ENCODE data around the gene ATR. TPM values are rescaled to one million over a fixed set of nuclear protein-coding genes. Genes with fewer than 3 reads are reported as not detected.
"Not testable (repeated sequence)": the region's sequence is repeated elsewhere in the genome, so short reads cannot be mapped to it uniquely, and the experiment has no call there.

Gene ATR
- polyA plus RNA-seq, 6 donors from 2014 or later: 11.2 to 21.2 (median 16.9) TPM

DNA sequence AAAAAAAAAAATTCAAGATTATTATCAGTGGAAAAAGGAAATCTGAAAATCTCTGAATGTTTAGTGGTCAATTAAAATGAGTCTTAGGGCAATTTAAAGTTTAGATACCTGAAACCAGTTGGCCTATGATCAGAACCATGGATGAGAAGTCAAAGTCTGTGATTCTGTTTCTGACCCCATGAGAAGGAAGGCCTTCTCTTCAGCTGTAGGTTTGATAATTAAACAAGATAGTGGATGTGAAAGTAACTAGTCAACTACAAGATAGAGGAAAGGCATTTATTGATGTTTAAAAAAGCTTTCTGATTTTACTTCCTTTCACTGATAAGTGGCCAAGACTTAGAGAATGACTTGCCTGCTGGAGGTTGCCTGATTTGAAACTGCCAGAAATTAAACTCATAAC, 26.4 kb upstream of the ATR start:
- Mint-ChIP-seq H3K36me3 (no peaks in the 10 kb centered on the region), H3K9me3 (no peaks in the 10 kb centered on the region), H3K4me3 (no peak overlapping the region), H3K4me1 (no peaks in the 10 kb centered on the region), H3K27ac (no peak overlapping the region), H3K27me3 (no peaks in the 10 kb centered on the region)
- DNase-seq (no peak), ATAC-seq (ENCODE audit: low read depth in 2 of 2) (no peak)

DNA sequence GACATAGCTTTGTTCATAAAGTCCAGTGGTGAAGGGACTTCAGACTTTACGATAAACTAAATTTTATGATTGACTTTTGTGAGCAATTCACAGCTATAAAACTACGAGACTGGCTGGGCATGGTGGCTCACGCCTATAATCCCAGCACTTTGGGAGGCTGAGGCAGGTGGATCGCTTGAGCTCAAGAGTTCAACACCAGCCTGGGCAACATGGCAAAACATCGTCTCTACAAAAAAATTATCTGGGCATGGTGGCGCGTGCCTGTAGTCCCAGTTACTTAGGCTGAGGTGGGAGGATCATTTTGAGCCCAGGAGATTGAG, 24.8 kb upstream of the ATR start:
- not testable (repeated sequence) for H3K4me1 Mint-ChIP-seq; H3K27ac Mint-ChIP-seq; ATAC-seq (ENCODE audit: low read depth in 2 of 2); H3K36me3 Mint-ChIP-seq; DNase-seq; H3K4me3 Mint-ChIP-seq; H3K27me3 Mint-ChIP-seq; H3K9me3 Mint-ChIP-seq

DNA sequence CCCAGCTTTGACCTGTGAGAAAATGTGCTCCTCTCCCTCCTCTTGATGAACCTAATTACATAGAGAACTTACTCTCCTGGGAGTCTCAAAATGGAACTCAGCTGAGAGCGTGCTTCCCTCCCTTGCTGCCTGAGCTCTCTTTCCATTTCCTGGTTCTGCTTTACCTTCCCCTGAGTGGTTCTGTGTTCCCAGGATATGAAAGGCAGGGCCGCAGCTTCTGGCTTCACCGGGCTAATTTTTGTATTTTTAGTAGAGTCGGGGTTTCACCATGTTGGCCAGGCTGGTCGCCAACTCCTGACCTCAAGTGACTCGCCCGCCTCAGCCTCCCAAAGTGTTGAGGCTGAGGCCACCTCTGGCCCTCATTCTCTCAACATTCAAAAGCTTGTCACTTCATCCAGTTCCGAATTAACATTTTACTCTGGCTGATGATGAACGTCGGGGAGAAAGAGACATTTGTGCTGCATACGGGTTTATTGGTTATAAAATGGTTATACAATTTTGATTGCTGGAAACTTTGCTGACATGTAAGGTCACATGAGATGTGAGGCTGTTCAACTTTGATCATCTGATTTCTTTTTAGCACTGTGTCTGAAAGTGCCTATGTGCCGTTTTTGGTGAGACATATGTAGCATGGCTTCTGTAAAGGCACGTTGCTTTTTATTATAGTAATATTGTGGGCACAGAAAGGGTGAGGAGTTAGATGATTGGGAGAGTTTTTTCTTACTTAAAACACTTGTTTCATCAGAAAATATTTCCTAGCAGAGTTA, 24.3 kb upstream of the ATR start:
- Mint-ChIP-seq H3K27ac (no peak overlapping the region), H3K36me3 (no peaks in the 10 kb centered on the region), H3K4me1 (no peaks in the 10 kb centered on the region), H3K27me3 (peaks cover 0 to 7% (median 0%) of the 10 kb centered on the region in 3 donors), H3K9me3 (no peaks in the 10 kb centered on the region), H3K4me3 (no peak overlapping the region)
- no peak for ATAC-seq (ENCODE audit: low read depth in 2 of 2)
- DNase-seq: no peak

DNA sequence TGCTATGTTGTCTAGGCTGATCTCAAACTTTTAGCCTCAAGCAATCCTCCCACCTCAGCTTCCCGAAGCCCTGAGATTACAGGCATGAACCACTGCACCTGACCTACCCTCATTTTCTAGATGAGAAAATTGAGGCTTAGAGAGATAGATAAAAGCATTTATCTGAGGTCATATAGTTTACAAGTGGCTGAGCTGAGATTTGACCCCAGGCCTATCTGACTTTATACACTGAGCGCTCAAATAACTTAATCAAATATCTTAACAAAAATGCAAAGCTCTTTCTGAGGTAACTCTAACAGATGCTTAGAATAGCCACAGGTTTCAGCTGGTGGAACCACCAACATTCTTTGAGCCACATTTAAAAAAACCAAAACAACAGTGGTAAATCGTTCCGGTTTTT, 23.2 kb upstream of the ATR start:
- Mint-ChIP-seq H3K4me3 (no peak overlapping the region), H3K27me3 (peaks cover 0 to 8% (median 0%) of the 10 kb centered on the region in 3 donors), H3K4me1 (peaks cover 0 to 6% (median 5%) of the 10 kb centered on the region in 3 donors), H3K36me3 (no peaks in the 10 kb centered on the region), H3K9me3 (no peaks in the 10 kb centered on the region), H3K27ac (no peak overlapping the region)
- no peak for ATAC-seq (ENCODE audit: low read depth in 2 of 2)
- no peak for DNase-seq

DNA sequence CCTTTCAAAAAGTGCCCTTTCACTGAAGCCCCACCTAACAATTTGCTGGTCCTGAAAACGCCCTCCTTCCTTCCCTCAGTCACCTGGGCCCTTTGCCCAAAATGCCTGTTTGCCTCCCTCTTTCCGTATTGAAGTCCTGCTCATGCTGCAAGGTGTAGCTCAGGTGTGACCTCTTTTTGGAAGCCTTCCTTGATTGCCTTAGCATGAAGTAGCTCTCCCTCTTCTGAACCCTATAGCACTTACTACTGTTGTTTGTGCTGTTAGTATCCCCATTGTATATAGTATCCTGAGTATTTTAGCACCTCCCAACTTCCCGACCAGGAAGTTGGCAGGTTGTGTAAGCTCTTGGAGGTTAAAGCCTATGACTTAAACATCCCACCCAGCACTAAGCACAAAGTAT, 19.4 kb upstream of the ATR start:
- H3K27ac Mint-ChIP-seq: peak overlapping the region in 2 of 6 donors; percentile 36 to 57
- peak overlapping the region in 4 of 8 donors; percentile 34 to 98 (median 64) for H3K4me3 Mint-ChIP-seq
- ATAC-seq (ENCODE audit: low read depth in 2 of 2): no peak
- peaks cover 4 to 15% (median 14%) of the 10 kb centered on the region in 3 donors for H3K4me1 Mint-ChIP-seq
- H3K27me3 Mint-ChIP-seq: peaks cover 0 to 16% (median 4%) of the 10 kb centered on the region in 3 donors
- no peaks in the 10 kb centered on the region for H3K9me3 Mint-ChIP-seq
- DNase-seq: no peak
- H3K36me3 Mint-ChIP-seq: no peaks in the 10 kb centered on the region

DNA sequence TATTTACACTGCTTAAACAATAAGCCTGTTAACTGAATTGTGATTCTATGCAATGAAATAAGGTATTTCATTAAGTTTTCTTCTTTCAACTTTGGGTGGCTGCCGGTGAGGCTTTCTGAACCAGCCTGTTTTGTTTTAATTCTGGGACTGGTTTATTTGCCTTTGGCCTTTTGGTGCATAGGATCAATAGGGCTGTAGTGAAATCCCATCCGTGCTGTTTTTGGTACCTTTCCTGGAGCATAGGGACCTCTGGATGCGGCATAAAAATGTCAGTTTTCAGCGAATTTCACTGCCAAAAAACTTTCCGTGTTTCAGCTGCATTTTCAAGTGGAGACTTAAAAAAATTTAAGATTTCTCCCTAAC, 18.2 kb upstream of the ATR start:
- peaks cover 4 to 15% (median 14%) of the 10 kb centered on the region in 3 donors for H3K4me1 Mint-ChIP-seq
- ATAC-seq (ENCODE audit: low read depth in 2 of 2) (no peak), DNase-seq (no peak)
- peak overlapping the region; percentile 94 to 98 (median 96) for H3K4me3 Mint-ChIP-seq
- no peaks in the 10 kb centered on the region for H3K9me3 Mint-ChIP-seq
- peak overlapping the region in 2 of 6 donors; percentile 68 to 84 for H3K27ac Mint-ChIP-seq
- peaks cover 0 to 16% (median 4%) of the 10 kb centered on the region in 3 donors for H3K27me3 Mint-ChIP-seq
- H3K36me3 Mint-ChIP-seq: no peaks in the 10 kb centered on the region

DNA sequence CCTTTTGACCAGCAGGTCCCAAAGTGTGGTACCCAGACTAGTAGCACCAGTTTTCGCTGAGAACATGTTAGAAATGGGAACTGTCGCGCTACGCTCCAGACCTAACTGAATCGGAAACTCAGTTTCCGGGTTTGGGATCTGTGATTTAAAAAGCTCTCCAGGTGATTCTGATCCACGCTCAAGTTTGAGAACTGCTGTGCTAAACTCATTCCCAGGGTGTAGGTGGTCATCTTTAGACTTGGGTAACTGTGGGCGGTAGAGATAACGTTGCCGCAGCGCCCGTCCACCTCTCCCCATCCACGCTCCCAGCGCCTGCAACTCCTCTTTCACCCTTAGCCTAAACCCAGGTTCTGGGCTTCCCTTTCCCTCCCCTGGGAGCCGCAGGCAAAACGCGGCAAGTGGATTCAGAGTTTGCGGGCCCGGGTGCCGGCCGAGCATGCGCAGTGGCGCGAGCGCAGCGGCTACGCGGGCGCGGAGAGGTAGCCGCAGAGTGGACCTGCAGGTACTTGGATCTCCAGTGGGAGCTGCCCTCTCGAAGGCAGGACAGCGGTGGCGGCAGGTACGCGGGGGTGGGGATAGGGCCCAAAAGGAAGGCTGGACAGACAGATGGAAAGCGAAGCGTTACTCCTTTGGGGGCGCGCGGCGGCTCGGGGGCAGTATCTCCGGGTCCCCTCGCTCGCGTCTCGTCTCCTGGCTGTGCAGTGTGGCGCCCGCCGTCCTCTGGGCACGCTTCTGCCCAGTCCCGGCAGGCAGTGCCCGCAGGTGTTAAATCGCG, 17.6 kb upstream of the ATR start, which contains the start of gene PLS1:
Gene PLS1 (plus strand): TSS at position 443 of the 775 bp plus-strand sequence. CDS start 67,845 bp downstream, outside the sequence.
- peak; percentile 77 to 79 for ATAC-seq (ENCODE audit: low read depth in 2 of 2)
- H3K4me3 Mint-ChIP-seq: peak within 1 kb of the TSS; percentile 94 to 98 (median 96)
- no peaks in the 10 kb centered on the region for H3K36me3 Mint-ChIP-seq
- H3K9me3 Mint-ChIP-seq: no peaks in the 10 kb centered on the region
- DNase-seq: peak; percentile 81
- peak within 1 kb of the TSS in 3 of 6 donors; percentile 49 to 84 (median 68) for H3K27ac Mint-ChIP-seq
- H3K4me1 Mint-ChIP-seq: peaks cover 4 to 15% (median 14%) of the 10 kb centered on the region in 3 donors
- H3K27me3 Mint-ChIP-seq: peaks cover 0 to 16% (median 4%) of the 10 kb centered on the region in 3 donors

DNA sequence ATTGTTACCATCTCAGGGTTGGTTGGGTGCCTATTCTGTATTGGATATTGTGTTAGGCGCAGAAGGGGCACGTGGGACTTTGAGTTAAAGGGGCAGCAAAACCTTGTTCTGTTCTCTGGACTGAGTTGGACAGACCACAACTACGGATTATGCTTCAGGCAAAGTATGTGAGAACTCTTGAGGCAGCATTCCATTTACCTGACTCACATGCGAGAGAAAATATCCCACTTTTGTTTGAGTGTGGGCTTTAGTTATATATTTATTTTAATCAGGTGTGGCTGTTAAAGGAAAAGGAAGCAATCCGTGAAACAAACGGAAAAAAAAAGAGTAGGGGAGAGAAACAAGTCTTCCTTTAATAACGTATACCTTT, 17.0 kb upstream of the ATR start:
- peaks cover 4 to 15% (median 14%) of the 10 kb centered on the region in 3 donors for H3K4me1 Mint-ChIP-seq
- H3K27ac Mint-ChIP-seq: peak overlapping the region in 2 of 6 donors; percentile 68 to 84
- H3K27me3 Mint-ChIP-seq: peaks cover 2 to 16% (median 4%) of the 10 kb centered on the region in 3 donors
- DNase-seq (no peak), ATAC-seq (ENCODE audit: low read depth in 2 of 2) (no peak)
- H3K9me3 Mint-ChIP-seq: no peaks in the 10 kb centered on the region
- no peaks in the 10 kb centered on the region for H3K36me3 Mint-ChIP-seq
- peak overlapping the region; percentile 94 to 98 (median 96) for H3K4me3 Mint-ChIP-seq

DNA sequence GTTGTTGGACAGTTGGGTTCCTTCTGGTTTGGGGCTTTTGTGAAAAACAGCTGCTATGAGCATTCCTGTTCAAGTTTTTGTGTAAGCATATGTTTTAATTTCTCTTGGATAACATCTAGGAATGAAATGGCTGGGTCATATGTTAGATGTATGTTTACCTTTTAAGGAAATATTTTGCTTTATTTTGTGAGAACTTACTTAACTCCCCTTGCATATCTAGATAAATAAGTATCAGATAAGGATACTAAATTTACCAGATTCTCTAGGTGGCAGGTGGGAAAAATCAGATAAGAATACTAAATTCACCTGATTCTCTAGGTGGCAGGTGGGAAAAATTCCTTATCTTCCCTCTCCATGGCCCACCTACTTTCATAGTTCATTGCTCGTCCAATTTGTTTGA, 16.6 kb upstream of the ATR start:
- Mint-ChIP-seq H3K36me3 (no peaks in the 10 kb centered on the region), H3K9me3 (no peaks in the 10 kb centered on the region), H3K4me1 (peaks cover 4 to 15% (median 14%) of the 10 kb centered on the region in 3 donors), H3K4me3 (peak overlapping the region; percentile 79 to 98 (median 96)), H3K27me3 (peaks cover 6 to 18% (median 9%) of the 10 kb centered on the region in 3 donors), H3K27ac (peak overlapping the region in 2 of 6 donors; percentile 0 to 29)
- no peak for ATAC-seq (ENCODE audit: low read depth in 2 of 2)
- DNase-seq: no peak

DNA sequence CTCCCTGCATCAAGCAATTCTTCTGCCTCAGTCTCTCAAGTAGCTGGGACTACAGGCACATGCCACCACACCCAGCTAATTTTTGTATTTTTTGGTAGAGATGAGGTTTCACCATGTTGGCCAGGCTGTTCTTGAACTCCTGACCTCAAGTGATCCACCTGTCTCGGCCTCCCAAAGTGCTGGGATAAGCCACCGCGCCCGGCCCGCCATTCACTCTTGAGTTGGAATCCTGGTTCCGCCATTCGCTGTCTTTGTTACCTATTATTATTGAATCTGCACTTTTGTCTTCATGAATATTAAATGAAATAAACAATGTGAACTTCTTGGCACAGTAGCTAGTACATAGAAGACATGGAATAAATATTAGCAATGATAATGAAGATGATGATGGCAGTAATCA, 13.7 kb upstream of the ATR start:
- not testable (repeated sequence) for H3K4me3 Mint-ChIP-seq; H3K36me3 Mint-ChIP-seq; DNase-seq; ATAC-seq (ENCODE audit: low read depth in 2 of 2); H3K27ac Mint-ChIP-seq; H3K9me3 Mint-ChIP-seq
- peaks cover 4 to 15% (median 14%) of the 10 kb centered on the region in 3 donors for H3K4me1 Mint-ChIP-seq
- peaks cover 10 to 12% (median 12%) of the 10 kb centered on the region in 3 donors for H3K27me3 Mint-ChIP-seq

DNA sequence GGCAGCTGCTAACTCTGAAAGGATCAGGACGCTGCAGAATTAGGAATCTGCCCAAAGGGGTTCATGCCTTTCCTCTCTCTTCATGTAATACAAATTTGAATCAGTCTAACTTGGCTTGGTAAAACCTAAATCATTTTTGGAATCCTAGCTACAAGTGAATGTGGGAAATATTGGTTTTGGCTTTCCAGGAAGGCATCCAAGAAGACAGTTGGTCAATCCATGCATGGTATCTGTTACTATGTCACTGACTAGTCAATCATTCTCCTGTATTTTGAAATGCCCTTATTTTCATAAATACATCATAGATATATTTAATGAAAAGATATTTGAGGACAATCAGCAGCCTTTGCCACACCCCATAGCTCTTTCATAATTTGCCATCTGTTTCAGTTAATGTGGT, 10.2 kb upstream of the ATR start:
- no peak for ATAC-seq (ENCODE audit: low read depth in 2 of 2)
- Mint-ChIP-seq H3K27me3 (peaks cover 4 to 17% (median 10%) of the 10 kb centered on the region in 3 donors), H3K27ac (no peak overlapping the region), H3K4me3 (no peak overlapping the region), H3K36me3 (no peaks in the 10 kb centered on the region), H3K4me1 (no peaks in the 10 kb centered on the region), H3K9me3 (no peaks in the 10 kb centered on the region)
- DNase-seq: no peak

DNA sequence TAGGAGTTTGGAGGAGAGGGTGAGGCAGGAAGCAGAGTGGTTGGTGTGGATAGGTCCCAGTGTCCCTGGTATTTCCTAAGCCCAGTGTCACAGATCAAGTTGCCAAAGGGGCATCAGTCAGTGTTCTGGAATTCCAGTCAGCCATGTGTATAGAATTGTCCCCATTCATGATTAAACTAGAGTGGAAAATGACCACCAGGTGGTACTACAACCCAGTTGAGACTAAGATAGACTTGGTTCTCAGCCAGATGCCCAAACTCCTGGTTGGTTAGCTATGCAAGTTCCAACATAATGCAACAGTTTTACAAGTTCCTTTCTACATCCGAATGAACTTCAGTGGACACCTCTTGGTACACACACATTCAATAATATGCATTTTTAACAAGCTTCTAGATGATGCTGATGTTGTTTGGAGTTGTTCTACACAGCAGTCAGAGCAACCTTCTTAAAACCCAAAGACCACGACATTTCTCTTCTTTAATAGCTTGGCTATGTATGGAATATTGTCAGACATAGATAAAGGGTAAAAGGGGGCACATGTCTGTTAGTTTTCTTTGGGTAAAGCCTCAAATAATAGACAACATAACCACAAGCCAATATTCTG, 8.4 kb upstream of the ATR start:
- H3K27me3 Mint-ChIP-seq: peaks cover 4 to 17% (median 14%) of the 10 kb centered on the region in 3 donors
- no peaks in the 10 kb centered on the region for H3K36me3 Mint-ChIP-seq
- no peak overlapping the region for H3K27ac Mint-ChIP-seq
- no peaks in the 10 kb centered on the region for H3K9me3 Mint-ChIP-seq
- ATAC-seq (ENCODE audit: low read depth in 2 of 2): peak; percentile 67 to 68
- H3K4me1 Mint-ChIP-seq: no peaks in the 10 kb centered on the region
- H3K4me3 Mint-ChIP-seq: no peak overlapping the region
- DNase-seq: no peak

DNA sequence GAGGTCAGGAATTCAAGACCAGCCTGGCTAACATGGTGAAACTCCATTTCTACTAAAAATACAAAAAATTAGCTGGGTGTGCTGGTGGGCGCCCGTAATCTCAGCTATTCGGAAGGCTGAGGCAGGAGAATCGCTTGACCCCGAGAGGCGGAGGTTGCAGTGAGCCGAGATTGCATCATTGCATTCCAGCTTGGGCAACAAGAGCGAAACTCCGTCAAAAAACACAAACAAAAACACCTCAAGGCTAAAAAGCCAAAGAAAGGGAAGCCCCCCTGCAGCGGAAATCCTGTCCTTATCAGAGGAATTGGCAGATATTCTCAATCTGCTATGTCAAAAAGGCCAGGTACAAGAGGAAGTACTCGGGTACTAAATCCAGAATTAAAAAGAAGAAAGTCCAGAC, 2.5 kb upstream of the ATR start:
- DNase-seq; H3K27me3 Mint-ChIP-seq; H3K9me3 Mint-ChIP-seq; ATAC-seq (ENCODE audit: low read depth in 2 of 2); H3K36me3 Mint-ChIP-seq: not testable (repeated sequence)
- Mint-ChIP-seq H3K4me1 (peaks cover 22 to 37% (median 28%) of the 10 kb centered on the region in 3 donors), H3K27ac (peak overlapping the region in 1 of 6 donors; percentile 66), H3K4me3 (peak overlapping the region in 1 of 8 donors; percentile 37)

Data from naive B cell (primary cell).